Right lobe of liver (tissue), 4 donors: Measurements from ENCODE around the gene ITPK1.

ENCODE experiments used
- POLR2A ChIP-seq: fragments of 450-650 bp; IDR thresholded peaks from one replicate; pipeline ENCODE4 v1.6.1; 2017; ENCODE audit warnings: antibody characterized with exemption, mild to moderate bottlenecking
- TF ChIP-seq, protein P1 (sequence below), 4 donors: fragments of 200-600 bp in 3 of 4; fragments of 450-650 bp in 1 of 4; IDR thresholded peaks; one replicate each; pipeline versions ENCODE4 v1.5.1 to v1.8.0; 2016 to 2022; ENCODE audit warnings: antibody characterized with exemption in 4 of 4, mild to moderate bottlenecking in 2 of 4
- donor health status: DM: no; HTN: no; CAD: no.
- donor health status: DM: no; HTN: no; CAD: no.
- donor health status: DM: no; HTN: yes; CAD: no.

DNA sequence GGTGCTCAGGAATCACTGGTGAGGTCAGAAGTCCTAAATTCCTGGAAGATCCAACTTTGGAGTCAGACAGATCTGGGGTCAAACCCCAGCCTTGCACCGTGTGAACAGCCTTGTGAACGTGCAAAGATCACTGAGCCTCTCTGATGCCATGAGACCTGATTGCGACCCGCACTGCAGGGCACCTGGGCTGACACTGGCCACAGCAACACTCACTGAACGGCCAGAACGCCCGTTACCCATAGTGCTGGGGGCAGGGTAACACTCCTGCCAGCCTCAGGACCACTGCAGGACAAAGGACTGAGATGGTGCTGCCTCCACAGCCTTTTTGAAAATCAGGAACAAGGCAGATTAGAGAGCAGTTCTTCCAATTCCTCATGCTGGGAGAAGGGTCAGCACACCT lies 164.5 kb downstream of the ITPK1 start:
- TF ChIP-seq, protein P1, sequence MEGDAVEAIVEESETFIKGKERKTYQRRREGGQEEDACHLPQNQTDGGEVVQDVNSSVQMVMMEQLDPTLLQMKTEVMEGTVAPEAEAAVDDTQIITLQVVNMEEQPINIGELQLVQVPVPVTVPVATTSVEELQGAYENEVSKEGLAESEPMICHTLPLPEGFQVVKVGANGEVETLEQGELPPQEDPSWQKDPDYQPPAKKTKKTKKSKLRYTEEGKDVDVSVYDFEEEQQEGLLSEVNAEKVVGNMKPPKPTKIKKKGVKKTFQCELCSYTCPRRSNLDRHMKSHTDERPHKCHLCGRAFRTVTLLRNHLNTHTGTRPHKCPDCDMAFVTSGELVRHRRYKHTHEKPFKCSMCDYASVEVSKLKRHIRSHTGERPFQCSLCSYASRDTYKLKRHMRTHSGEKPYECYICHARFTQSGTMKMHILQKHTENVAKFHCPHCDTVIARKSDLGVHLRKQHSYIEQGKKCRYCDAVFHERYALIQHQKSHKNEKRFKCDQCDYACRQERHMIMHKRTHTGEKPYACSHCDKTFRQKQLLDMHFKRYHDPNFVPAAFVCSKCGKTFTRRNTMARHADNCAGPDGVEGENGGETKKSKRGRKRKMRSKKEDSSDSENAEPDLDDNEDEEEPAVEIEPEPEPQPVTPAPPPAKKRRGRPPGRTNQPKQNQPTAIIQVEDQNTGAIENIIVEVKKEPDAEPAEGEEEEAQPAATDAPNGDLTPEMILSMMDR (IDR thresholded peaks at IDR 0.05), result no peak
- no peak for TF ChIP-seq POLR2A
